Osteoblast (primary cell): Measurements from ENCODE around the gene ADAM11. TPM values are rescaled to one million over a fixed set of nuclear protein-coding genes. Genes with fewer than 3 reads are reported as not detected.
"Not testable (repeated sequence)": the region's sequence is repeated elsewhere in the genome, so short reads cannot be mapped to it uniquely, and the experiment has no call there.

Source experiments
- DNase-seq: peaks from one replicate; pipeline ENCODE4 v3.0.0; 2011; ENCODE audit warnings: low spot score, mixed read lengths; ENCODE audit not compliant: insufficient read length; ENCODE audit errors: missing footprints
- H2AFZ ChIP-seq: 2 replicates; pipeline ENCODE4 v1.6.0; 2011; ENCODE audit warnings: mild to moderate bottlenecking, low read length
- H3K27ac ChIP-seq: 2 replicates; pipeline ENCODE4 v1.5.1; 2011; ENCODE audit warnings: mild to moderate bottlenecking, low read depth, low read length, moderate library complexity
- H3K27me3 ChIP-seq: 2 replicates; pipeline ENCODE4 v1.6.0; 2012; ENCODE audit warnings: mild to moderate bottlenecking, control low read depth, inconsistent platforms, low read length, moderate library complexity; ENCODE audit not compliant: insufficient read depth
- H3K36me3 ChIP-seq: 2 replicates; pipeline ENCODE4 v1.5.1; 2011; ENCODE audit warnings: mild to moderate bottlenecking, low read length, control low read depth, moderate library complexity; ENCODE audit not compliant: insufficient read depth
- H3K4me1 ChIP-seq: 2 replicates; pipeline ENCODE4 v1.5.1; 2011; ENCODE audit warnings: mild to moderate bottlenecking, low read length, control low read depth, moderate library complexity; ENCODE audit not compliant: insufficient read depth
- H3K4me2 ChIP-seq: 2 replicates; pipeline ENCODE4 v1.6.0; 2011; ENCODE audit warnings: mild to moderate bottlenecking, low read length; ENCODE audit not compliant: insufficient read depth
- H3K4me3 ChIP-seq: fragments of 200-600 bp; sonication (generic); 3 replicates; pipeline ENCODE4 v1.5.1; 2012; ENCODE audit warnings: mild to moderate bottlenecking, low read length, inconsistent platforms; ENCODE audit not compliant: insufficient read depth
- H3K79me2 ChIP-seq: 2 replicates; pipeline ENCODE4 v1.6.0; 2012; ENCODE audit warnings: mild to moderate bottlenecking, low read length, control low read depth, inconsistent platforms; ENCODE audit not compliant: insufficient read depth
- H3K9me3 ChIP-seq: 2 replicates; pipeline ENCODE4 v1.5.1; 2011; ENCODE audit warnings: low read depth, low read length, control low read depth
- H4K20me1 ChIP-seq: 2 replicates; pipeline ENCODE4 v1.6.0; 2012; ENCODE audit warnings: mild to moderate bottlenecking, low read length, control low read depth; ENCODE audit not compliant: insufficient read depth
- total RNA-seq: library from RNA; depleted of rRNA; stranded (reverse); fragments of >200 nt; gene quantifications from 2 replicates; pipeline ENCODE4 v1.2.3, GENCODE V29; 2012
- TF ChIP-seq, protein P1 (sequence below): IDR thresholded peaks from 2 replicates; pipeline ENCODE4 v1.5.1; 2011; ENCODE audit warnings: mild to moderate bottlenecking, low read depth, low read length, moderate library complexity; ENCODE audit errors: extremely low read depth

The ADAM11 gene
- total RNA-seq, 1 donor = 0.36 TPM

DNA sequence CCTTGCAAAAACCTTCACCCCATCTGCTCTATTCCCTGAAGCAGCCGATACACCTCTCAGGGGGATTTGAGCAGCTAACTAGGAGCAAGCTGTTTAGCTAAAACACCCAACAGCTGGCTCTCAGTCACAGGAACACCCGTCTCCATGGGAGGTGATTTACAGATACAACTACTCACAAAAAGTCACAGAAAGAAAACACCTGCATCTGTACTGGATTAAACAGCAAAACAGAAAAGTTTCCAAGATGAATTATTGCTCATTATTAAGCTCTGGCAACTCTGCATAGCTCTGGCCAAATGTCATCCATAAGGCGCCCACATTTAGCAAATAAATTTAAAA lies 49.0 kb downstream of the ADAM11 start:
- Histone ChIP-seq H3K27ac (no peak overlapping the region), H3K9me3 (no peaks in the 10 kb centered on the region), H4K20me1 (no peaks in the 10 kb centered on the region), H3K36me3 (peaks cover 29% of the 10 kb centered on the region), H3K79me2 (peaks cover 87% of the 10 kb centered on the region), H2AFZ (no peak overlapping the region), H3K4me3 (no peak overlapping the region), H3K27me3 (no peaks in the 10 kb centered on the region), H3K4me2 (no peak overlapping the region), H3K4me1 (peaks cover 10% of the 10 kb centered on the region)
- no peak for DNase-seq
- TF ChIP-seq, protein P1, sequence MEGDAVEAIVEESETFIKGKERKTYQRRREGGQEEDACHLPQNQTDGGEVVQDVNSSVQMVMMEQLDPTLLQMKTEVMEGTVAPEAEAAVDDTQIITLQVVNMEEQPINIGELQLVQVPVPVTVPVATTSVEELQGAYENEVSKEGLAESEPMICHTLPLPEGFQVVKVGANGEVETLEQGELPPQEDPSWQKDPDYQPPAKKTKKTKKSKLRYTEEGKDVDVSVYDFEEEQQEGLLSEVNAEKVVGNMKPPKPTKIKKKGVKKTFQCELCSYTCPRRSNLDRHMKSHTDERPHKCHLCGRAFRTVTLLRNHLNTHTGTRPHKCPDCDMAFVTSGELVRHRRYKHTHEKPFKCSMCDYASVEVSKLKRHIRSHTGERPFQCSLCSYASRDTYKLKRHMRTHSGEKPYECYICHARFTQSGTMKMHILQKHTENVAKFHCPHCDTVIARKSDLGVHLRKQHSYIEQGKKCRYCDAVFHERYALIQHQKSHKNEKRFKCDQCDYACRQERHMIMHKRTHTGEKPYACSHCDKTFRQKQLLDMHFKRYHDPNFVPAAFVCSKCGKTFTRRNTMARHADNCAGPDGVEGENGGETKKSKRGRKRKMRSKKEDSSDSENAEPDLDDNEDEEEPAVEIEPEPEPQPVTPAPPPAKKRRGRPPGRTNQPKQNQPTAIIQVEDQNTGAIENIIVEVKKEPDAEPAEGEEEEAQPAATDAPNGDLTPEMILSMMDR = no peak

DNA sequence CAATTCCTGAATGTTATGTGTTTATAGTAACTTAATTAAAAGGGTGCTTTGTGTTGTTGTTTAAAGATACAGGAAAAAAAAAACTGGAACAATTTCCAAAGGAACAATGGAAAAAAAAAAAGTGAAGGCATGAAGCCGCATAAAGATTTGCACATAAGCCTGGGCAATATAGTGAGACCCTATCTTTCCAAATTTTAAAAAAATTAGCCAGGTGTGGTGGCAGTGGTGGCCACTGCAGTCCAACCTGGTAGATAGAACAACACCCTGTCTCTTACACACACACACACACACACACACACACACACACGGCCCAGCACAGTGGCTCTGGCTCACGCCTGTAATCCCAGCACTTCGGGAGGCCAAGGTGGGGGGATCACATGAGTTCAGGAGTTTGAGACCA lies 49.4 kb downstream of the ADAM11 start:
- Histone ChIP-seq H3K9me3 (no peaks in the 10 kb centered on the region), H3K79me2 (peaks cover 89% of the 10 kb centered on the region), H3K4me2 (no peak overlapping the region), H3K36me3 (peaks cover 29% of the 10 kb centered on the region), H4K20me1 (no peaks in the 10 kb centered on the region), H3K27ac (no peak overlapping the region), H3K27me3 (no peaks in the 10 kb centered on the region), H3K4me3 (no peak overlapping the region), H2AFZ (no peak overlapping the region), H3K4me1 (peaks cover 14% of the 10 kb centered on the region)
- DNase-seq = no peak
- TF ChIP-seq, protein P1 = no peak

DNA sequence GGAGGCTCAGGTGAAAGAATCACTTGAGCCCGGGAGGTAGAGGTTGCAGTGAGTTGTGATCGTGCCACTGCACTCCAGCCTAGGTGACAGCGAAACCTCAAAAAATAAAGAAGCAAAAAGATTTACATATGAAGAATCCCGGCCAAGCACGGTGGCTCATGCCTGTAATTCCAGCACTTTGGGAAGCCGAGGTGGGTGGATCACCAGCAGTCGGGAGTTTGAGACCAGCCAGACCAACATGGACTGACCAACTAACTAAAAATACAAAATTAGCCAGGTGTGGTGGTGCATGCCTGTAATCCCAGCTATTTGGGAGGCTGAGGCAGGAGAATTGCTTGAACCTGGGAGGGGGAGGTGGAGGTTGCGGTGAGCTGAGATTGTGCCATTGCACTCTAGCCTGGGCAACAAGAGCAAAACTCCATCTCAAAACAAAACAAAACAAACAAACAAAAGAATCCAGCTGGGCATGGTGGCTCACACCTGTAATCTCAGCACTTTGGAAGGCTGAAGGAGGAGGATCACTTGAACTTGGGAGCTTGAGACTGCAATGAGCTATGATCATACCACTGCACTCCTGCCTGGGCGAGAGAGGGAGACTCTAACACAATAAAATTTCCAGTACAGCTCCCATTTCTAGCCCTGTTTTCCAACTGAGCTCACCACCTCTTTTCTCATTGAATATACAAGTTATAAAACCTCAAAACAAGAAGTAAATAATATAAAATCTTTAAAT lies 50.0 kb downstream of the ADAM11 start:
- H3K4me2 ChIP-seq, H4K20me1 ChIP-seq, H3K27ac ChIP-seq, H3K4me3 ChIP-seq, DNase-seq, H3K9me3 ChIP-seq, H3K27me3 ChIP-seq, H2AFZ ChIP-seq: not testable (repeated sequence)
- Histone ChIP-seq H3K4me1 (peaks cover 19% of the 10 kb centered on the region), H3K79me2 (peaks cover 84% of the 10 kb centered on the region), H3K36me3 (peaks cover 25% of the 10 kb centered on the region)

DNA sequence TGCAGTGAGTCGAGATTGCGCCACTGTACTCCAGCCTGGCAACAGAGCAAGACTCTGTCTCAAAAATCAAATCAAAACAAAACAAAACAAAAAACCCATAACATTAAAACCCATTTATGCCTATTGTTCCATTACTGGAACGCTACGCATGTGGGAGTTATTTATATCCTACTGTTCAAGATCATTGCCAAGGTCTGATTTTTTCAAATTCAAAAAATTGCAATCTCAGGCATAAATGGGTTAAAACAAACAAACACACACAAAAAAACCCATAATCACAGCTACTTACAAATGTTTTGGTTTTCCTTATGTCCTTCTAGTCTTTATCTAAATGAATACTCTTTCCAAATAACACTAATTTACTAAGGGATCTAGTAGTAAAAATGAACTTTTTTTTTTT lies 53.5 kb downstream of the ADAM11 start:
- Histone ChIP-seq H3K36me3 (no peaks in the 10 kb centered on the region), H3K4me1 (peaks cover 27% of the 10 kb centered on the region), H3K79me2 (peaks cover 75% of the 10 kb centered on the region), H2AFZ (no peak overlapping the region), H3K27ac (no peak overlapping the region), H3K4me2 (no peak overlapping the region), H3K4me3 (no peak overlapping the region), H3K27me3 (no peaks in the 10 kb centered on the region), H4K20me1 (no peaks in the 10 kb centered on the region), H3K9me3 (no peaks in the 10 kb centered on the region)
- TF ChIP-seq, protein P1 = no peak
- DNase-seq = no peak

DNA sequence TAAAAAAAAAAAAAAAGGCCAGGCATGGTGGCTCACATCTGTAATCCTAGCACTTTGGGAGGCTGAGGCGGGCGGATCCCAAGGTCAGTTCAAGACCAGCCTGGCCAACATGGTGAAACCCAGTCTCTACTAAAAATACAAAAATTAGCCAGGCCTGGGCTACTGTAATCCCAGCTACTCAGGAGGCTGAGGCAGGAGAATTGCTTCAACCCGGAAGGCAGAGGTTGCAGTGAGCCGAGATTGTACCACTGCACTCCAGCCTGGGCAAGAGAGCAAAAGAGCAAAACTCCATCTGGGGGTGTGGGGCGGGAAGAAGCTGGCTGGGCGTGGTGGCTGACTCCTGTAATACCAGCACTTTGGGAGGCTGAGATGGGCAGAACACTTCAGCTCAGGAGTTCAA lies 59.7 kb downstream of the ADAM11 start:
- H3K27me3 ChIP-seq, H3K36me3 ChIP-seq, H3K4me2 ChIP-seq, H3K9me3 ChIP-seq, DNase-seq, H2AFZ ChIP-seq, H3K4me3 ChIP-seq, H4K20me1 ChIP-seq, H3K27ac ChIP-seq: not testable (repeated sequence)
- Histone ChIP-seq H3K4me1 (peaks cover 42% of the 10 kb centered on the region), H3K79me2 (peaks cover 63% of the 10 kb centered on the region)
